Measurements from ENCODE around the gene ARHGEF4. TPM values are rescaled to one million over a fixed set of nuclear protein-coding genes. Genes with fewer than 3 reads are reported as not detected.

The ARHGEF4 gene
- total RNA-seq, 1 experiment from 2014 or later: 12.6 TPM

DNA sequence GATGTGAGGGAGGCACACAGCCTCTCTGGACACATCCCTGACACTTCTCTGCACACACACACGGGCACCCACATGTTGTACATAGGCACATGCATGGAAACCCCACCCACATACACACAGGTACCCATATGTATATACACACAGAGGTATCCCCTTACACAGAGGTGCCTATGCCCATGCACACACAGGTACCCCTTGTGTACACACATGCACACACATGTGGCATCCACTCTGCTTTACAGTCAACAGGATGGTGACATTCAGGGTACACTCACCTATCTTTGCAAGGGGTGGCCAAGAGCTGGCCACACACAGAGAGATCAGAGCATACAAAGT, 197.0 kb downstream of the ARHGEF4 start:
- Histone ChIP-seq H3K23me2 (ENCODE audit: insufficient read length, low read depth, low read length, poor library complexity, severe bottlenecking) (peaks cover 8% of the 10 kb centered on the region), H3K56ac (ENCODE audit: insufficient read length, low read depth, low read length) (no peak overlapping the region), H4K5ac (ENCODE audit: insufficient read length, low read depth, low read length) (no peak overlapping the region), H3K27me3 (ENCODE audit: insufficient read depth, low read length) (peaks cover 10% of the 10 kb centered on the region; the same call in 1 of the 2 replicates), H3K14ac (ENCODE audit: insufficient read depth, low read length) (no peak overlapping the region), H3K9ac (ENCODE audit: extremely low read depth, insufficient read length, low read length) (no peak overlapping the region), H2BK15ac (ENCODE audit: low read depth, low read length) (no peak overlapping the region), H3T11ph (ENCODE audit: low read length) (no peak overlapping the region), H2BK20ac (ENCODE audit: low read depth, low read length, poor library complexity, severe bottlenecking) (no peak overlapping the region), H2BK12ac (ENCODE audit: insufficient read length, low read depth, low read length) (no peak overlapping the region), H3K79me1 (ENCODE audit: insufficient read depth, low read depth, low read length, poor library complexity, severe bottlenecking) (no peaks in the 10 kb centered on the region), H4K91ac (ENCODE audit: insufficient read length, low read depth, low read length) (no peak overlapping the region), H3K27ac (ENCODE audit: insufficient read length, low read depth, low read length) (no peak overlapping the region), H3K4me2 (ENCODE audit: insufficient read depth, insufficient read length, low read length) (no peak overlapping the region), H2AK5ac (ENCODE audit: insufficient read length, low read length) (no peak overlapping the region), H2AFZ (ENCODE audit: low read length) (no peak overlapping the region), H3K18ac (ENCODE audit: insufficient read length, low read depth, low read length) (no peak overlapping the region), H2BK120ac (ENCODE audit: low read depth, low read length, poor library complexity, severe bottlenecking) (no peak overlapping the region), H3K9me3 (ENCODE audit: control insufficient read depth, low read depth, low read length) (no peaks in the 10 kb centered on the region), H3K23ac (ENCODE audit: insufficient read length, low read depth, low read length) (no peak overlapping the region), H2BK5ac (ENCODE audit: insufficient read length, low read length) (no peak overlapping the region), H4K20me1 (ENCODE audit: control insufficient read depth, insufficient read depth, insufficient read length) (no peaks in the 10 kb centered on the region), H4K8ac (replicated peaks; ENCODE audit: insufficient read length, low read depth, low read length) (no peak overlapping the region), H3K4me1 (ENCODE audit: insufficient read depth, low read length) (no peaks in the 10 kb centered on the region), H3K4ac (ENCODE audit: low read depth, low read length) (no peak overlapping the region), H3K79me2 (ENCODE audit: insufficient read depth, low read length) (no peaks in the 10 kb centered on the region)
- Mint-ChIP-seq H3K36me3 (ENCODE audit: insufficient read depth in 1 of 3, low read depth in 3 of 3) (no peaks in the 10 kb centered on the region), H3K27me3 (ENCODE audit: low read depth) (peaks cover 47% of the 10 kb centered on the region), H3K27ac (no peak overlapping the region), H3K9me3 (no peaks in the 10 kb centered on the region; a peak in 1 of 5 replicates), H3K4me3 (peak overlapping the region; percentile 60 to 74; a peak in 3 of 5 replicates), H3K4me1 (peaks cover 4 to 6% of the 10 kb centered on the region in 2 experiments; a peak in 3 of 4 replicates)
- TF ChIP-seq, protein P1, sequence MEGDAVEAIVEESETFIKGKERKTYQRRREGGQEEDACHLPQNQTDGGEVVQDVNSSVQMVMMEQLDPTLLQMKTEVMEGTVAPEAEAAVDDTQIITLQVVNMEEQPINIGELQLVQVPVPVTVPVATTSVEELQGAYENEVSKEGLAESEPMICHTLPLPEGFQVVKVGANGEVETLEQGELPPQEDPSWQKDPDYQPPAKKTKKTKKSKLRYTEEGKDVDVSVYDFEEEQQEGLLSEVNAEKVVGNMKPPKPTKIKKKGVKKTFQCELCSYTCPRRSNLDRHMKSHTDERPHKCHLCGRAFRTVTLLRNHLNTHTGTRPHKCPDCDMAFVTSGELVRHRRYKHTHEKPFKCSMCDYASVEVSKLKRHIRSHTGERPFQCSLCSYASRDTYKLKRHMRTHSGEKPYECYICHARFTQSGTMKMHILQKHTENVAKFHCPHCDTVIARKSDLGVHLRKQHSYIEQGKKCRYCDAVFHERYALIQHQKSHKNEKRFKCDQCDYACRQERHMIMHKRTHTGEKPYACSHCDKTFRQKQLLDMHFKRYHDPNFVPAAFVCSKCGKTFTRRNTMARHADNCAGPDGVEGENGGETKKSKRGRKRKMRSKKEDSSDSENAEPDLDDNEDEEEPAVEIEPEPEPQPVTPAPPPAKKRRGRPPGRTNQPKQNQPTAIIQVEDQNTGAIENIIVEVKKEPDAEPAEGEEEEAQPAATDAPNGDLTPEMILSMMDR (conservative IDR thresholded peaks at IDR 0.05): no peak
- WGBS (ENCODE audit: extremely low coverage, insufficient read length, low lambda C conversion rate): no CpG with 5 or more reads among the region's 1 CpG
- DNase-seq: no peak
